MM.1S (cell line): Measurements from ENCODE around the gene MRPL20.

Experiments used
- EZH2 ChIP-seq: fragments of 300-600 bp; sonication (generic); optimal IDR thresholded peaks from 2 replicates; pipeline ENCODE3; 2017; ENCODE audit warnings: low read depth, mild to moderate bottlenecking, antibody characterized with exemption, low read length, mixed read lengths
- EZH2phosphoT487 ChIP-seq: fragments of 300-600 bp; sonication (generic); IDR thresholded peaks from 2 replicates; pipeline ENCODE4 v1.6.1; 2018; ENCODE audit warnings: antibody characterized with exemption, low read length
- TF ChIP-seq, protein P1 (sequence below): fragments of 300-600 bp; sonication (generic); IDR thresholded peaks from 2 replicates; pipeline ENCODE4 v1.5.1; 2016; ENCODE audit warnings: antibody characterized with exemption, low read length, mixed read lengths

- TF ChIP-seq, protein P1, sequence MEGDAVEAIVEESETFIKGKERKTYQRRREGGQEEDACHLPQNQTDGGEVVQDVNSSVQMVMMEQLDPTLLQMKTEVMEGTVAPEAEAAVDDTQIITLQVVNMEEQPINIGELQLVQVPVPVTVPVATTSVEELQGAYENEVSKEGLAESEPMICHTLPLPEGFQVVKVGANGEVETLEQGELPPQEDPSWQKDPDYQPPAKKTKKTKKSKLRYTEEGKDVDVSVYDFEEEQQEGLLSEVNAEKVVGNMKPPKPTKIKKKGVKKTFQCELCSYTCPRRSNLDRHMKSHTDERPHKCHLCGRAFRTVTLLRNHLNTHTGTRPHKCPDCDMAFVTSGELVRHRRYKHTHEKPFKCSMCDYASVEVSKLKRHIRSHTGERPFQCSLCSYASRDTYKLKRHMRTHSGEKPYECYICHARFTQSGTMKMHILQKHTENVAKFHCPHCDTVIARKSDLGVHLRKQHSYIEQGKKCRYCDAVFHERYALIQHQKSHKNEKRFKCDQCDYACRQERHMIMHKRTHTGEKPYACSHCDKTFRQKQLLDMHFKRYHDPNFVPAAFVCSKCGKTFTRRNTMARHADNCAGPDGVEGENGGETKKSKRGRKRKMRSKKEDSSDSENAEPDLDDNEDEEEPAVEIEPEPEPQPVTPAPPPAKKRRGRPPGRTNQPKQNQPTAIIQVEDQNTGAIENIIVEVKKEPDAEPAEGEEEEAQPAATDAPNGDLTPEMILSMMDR, result no peak
- TF ChIP-seq EZH2, result no peak
- TF ChIP-seq EZH2phosphoT487, result no peak
Measured at GRCh38 chr1:1385931-1386330, 21.2 kb downstream of the MRPL20 start.
